ENCODE measurements around the gene PPA2.

The PPA2 gene

GRCh38 chr4:105386012-105386411 lies 87.8 kb downstream of the PPA2 start:
- DNase-seq: no peak

DNA sequence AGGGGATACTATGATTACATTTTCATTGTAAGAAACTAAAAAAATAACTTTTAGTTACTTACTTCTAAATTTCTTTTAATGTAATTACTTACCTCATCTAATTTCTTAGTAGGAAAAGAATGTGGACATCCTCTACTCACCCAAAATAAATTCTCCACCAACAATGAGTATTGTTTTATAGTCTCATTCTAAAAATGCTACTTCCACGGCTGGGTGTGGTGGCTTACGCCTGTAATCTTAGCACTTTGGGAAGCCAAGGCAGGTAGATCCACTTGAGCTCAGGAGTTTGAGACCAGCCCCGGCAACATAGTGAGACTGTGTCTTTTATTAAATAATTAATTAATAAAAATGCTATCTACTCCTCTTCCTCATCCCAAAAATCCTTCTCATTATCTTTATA lies 99.8 kb downstream of the PPA2 start:
- no peak for DNase-seq

DNA sequence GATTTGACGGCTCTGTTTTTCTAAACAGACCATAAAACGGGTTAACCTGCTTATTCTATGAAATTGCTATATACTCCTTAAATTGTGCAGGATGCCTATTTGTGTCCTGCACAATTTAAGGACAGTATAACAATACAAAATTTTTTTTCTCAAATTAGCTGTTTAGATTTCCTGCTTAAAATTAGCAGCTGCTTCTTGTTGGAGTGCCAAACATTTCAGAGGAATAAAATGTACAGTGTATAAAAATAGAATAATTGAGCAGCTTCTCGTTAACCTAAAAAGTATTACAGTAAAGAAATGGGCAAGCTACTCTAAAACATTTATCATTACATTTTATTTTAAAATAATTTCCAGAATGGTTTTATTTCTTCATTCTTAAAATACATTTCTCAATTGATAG lies 100.5 kb downstream of the PPA2 start:
- DNase-seq: no peak

DNA sequence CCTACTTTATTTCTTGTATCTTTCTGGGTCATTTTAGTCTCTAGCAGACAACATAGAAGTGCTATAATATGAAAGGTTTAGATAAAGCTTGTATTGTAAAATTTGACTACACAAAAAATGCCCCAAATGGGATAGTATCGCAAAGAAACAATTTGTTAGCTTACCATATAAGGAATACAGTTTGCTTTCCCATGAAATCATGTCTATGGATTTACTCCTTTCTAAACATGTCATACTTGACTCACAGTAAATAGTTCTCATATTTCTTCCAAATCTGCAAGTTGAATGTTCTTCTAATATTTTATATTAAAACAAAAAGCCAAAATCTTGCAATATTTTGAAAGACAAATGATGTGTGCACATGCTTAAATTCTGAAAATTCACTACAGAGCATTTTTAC lies 103.9 kb downstream of the PPA2 start:
- no peak for DNase-seq

DNA sequence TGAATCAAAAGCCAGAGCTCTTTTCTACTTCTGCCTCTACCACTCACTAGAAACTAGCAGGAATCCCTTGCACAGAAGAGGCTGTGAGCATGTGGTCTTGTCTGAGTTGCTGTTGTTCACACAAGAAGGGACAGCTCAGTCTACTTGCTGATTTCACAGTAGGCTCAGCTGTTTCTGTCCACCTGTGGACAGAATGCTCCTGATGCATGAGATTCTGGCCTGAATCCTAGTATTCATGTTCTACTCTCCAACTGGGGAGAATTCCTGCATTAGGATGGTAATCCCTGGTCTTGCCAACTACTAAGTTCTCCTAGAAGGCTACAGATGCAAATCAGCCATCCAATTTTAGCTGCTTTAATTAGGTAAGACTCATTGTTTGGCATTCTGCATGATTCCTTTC lies 112.8 kb downstream of the PPA2 start:
- DNase-seq: no peak

DNA sequence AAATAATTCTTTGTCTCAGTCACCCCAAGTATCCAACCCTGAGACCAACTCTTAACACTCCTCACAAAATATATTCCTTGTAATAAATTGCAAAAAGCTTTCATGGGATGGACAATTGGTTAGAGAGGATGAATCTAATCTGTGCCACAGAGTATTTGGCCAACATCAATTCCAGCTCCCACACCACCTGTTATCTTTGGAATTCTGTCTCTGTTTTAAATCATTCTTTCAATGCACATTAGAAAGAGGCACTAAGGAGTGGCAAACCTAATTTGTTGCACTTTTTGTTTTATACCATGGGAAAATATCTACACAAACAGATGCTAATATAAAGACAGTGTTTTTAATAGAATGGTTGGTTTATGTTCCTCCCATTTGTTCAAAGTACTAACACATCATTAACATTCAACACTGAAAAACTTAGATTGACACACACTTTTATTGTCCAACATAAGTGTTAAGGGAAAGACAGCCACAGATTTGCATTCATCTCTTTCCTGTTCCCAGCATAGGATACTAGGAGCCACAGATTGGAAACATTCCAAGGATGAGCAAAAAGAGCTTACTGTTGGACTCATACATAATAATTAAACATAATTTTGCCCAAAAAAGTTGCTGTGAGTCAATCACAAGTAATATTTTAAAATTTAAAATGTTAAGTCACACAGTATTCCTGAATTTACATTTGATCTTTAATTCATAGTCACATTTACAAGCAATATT lies 116.4 kb downstream of the PPA2 start:
- no peak for DNase-seq

DNA sequence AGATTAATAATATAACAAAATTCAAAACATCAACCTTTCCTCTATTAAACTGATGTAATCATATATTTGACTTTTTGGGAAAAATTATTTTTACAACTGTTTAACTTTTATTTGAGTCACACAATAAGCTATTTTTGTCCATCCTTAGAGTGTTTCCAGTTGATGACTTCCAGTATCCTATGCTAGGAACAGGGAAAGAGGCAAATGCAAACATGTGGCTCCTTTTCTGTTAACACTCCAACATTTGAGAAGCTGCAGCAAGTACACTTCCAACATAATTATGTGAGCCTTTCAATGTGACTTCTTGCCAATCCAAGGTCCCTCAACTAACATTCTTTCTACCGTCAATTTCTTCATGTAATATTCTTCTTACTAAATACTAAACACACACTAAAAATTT lies 117.7 kb downstream of the PPA2 start:
- no peak for DNase-seq

DNA sequence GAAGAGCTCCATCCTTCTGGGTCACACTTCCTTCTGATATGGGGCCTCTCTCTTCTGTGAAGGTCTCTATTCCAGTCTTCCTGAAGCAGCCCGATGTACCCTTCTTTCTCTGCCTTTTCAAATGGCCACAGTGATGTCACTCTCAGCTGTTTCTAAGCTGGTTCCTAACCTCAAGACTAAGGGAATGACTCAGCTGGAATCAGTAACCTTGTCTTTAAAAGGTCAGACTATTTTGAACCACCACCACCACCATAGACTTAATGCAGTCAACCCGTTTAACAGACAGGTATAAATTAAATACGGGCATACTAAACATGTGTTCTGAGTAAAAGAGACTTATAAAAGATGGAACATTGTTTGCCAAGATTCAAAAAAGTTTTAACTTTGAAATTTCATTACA lies 121.0 kb downstream of the PPA2 start:
- DNase-seq: no peak

DNA sequence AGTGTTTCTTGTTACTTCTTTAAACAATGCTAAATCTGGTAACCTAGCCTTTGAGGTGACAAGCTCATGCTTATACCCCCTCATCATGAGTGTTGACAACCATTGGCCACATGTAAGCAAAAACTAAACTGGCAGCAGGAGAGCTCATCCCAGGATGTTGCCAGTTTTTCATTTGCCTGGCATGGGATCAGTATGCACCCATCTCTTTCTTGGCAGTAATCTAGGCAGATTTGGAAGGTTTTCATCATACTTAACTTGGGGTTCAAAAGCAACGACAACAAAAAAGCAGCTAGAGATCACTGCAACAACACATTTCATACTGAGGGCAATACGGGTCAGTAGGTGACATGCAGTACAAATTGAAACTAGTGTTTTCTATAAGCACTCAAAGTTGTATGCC lies 122.0 kb downstream of the PPA2 start:
- no peak for DNase-seq

GRCh38 chr4:105350859-105351490 lies 122.9 kb downstream of the PPA2 start:
- no peak for DNase-seq

DNA sequence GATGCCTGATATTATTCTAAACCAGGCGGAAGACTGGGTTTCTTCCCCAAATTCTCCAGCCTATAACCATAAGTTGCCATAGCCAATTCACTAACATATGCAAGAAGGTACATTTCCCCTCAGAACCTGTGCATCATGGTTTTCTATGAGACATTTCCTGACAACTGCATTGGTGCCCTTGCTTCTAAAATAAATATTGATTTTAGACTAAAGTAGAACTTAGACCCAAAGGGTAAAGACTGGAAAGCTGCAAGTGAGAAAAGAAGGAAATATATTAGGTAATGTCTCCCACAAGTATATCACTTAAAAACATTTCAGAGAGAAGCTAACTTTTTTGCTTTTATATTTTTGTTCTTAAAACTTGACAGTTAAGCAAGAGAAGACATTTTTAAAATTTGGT lies 125.1 kb downstream of the PPA2 start:
- no peak for DNase-seq

DNA sequence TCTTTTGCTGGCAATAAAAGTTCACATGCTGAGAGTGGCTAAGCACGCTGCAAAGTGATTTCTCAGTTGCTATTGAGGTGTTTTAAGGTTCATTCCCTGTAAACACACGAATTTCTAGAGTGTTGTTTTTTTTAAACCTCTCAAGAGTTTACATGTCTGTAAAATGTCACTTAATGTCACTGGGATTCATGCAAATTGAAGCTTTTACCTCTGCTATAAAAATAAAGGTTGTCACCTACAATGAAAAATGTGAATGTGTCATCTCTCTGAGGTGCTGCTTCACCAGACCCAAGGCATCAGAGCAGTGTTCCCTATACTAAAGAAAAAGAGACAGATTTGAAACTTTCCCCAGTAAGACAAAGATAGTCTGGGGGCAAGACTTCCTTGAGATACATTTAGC lies 127.0 kb downstream of the PPA2 start:
- no peak for DNase-seq

DNA sequence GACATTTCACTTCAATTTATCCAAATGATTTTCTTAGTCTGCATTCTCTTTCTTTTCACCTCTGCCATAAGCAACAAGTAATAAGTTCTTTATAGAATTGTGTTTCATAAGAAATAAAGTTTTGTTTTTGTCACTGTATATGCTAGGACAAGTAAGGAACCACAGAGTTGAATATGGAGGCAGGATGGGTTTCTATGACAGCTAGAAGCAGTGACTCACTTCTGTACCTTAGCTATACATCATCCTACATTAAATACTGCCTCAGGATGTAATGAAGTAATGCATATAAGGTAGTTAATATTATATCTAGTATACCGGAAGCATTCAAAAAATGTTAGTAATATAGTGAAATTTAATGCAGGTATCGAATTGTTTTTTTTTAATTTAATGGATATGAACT lies 128.0 kb downstream of the PPA2 start:
- no peak for DNase-seq

GRCh38 chr4:105345358-105345757 lies 128.5 kb downstream of the PPA2 start:
- no peak for DNase-seq

DNA sequence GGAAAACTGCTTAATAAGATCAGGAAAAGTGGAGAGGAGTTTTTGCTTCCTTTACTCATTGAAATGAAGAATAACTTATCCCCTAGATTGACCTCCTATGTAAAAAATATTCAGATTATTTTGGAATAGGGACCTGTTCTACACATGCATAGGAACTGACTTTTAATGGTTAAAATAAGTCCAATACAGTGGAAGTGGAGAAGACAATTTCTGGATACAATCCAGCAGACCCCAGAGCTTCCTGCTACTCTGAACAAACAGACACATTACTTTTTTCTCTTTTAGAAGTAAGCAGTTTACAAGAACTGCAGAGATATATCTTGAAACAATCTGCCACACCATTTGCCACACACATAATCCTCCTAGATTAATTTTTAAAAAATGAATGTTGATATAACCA lies 129.7 kb downstream of the PPA2 start:
- no peak for DNase-seq

DNA sequence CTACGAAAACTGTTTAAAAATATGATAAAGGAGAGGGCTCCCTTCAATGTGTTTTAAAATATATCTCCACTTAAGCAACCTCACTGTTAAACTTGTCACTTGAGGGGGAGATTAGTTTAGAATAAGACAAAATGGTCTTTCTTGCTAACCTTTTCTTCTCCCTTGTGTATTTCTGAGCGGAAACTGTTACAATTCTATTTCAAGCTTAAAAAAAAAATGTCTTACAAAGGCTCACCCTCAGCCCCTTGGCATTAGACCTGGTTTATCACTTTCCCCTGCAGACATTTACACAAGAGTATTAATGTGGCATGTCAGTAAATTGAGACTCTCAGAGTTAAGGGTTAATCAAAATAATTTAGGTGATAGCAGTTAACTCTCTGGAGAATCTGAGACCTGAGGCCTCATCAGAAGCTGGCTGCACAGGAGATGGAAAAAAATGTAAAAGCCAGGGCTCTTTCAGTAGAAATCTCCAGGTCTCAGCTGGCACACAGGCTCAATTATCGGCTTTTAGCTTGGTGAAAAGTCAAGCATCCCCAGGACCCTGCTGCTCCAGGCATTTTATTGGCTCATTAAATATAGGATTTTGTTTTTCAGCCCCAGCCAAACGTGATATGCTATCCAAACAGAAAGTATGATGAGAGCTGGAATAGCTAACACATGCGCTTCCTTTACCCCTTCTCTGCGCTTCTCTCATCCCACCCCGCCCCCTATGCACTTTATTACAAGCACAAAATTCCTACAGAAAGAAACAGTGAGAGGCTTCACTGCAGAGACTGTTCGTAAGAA lies 130.5 kb downstream of the PPA2 start:
- no peak for DNase-seq

- peak; percentile 24 to 32 for DNase-seq
Measured at GRCh38 chr4:105329081-105329480, 144.8 kb downstream of the PPA2 start.

- no peak for DNase-seq
Measured at GRCh38 chr4:105327956-105328355, 145.9 kb downstream of the PPA2 start.

DNA sequence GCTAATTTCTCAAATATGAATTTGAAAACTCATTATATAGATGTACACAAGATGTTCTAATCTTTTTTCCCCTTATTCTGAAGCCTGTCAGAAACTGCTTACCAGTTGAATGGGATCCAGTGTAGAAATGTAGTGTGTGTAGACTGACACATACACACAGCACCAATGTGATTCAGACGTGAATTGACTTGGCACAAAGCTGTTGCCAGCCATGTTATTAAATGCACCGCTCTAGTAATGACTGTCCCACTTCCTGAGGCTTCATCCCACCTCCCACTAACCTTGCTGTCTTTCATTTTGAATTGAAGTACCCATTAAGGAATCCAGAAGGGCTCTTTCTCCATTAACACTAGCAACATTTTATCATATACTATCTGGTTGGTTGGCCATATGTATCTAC lies 146.6 kb downstream of the PPA2 start:
- DNase-seq: no peak

Data from Kasumi-1 (cell line).